Astrocyte of the spinal cord (primary cell): ENCODE results near the gene GLB1L2.
"Not testable (repeated sequence)": the region's sequence is repeated elsewhere in the genome, so short reads cannot be mapped to it uniquely, and the experiment has no call there.

Experiments used
- DNase-seq: peaks from one replicate; pipeline ENCODE4 v3.0.0; 2011; ENCODE audit warnings: low read depth, low spot score
- H3K4me3 ChIP-seq: 2 replicates; pipeline ENCODE4 v1.5.1; 2011; ENCODE audit warnings: low read depth, mild to moderate bottlenecking, low read length, moderate library complexity
- CTCF ChIP-seq: IDR thresholded peaks from 2 replicates; pipeline ENCODE4 v1.5.1; 2012; ENCODE audit warnings: low read depth, mild to moderate bottlenecking, low read length, inconsistent platforms
- in situ Hi-C: cut with HindIII; loops from 2 replicates; pipeline ENCODE4 v1.10.0; 2017; ENCODE audit warnings: low sequenced_read_pairs

Gene GLB1L2

GRCh38 chr11:134294664-134295063, 37.1 kb upstream of the GLB1L2 start:
- no peak for TF ChIP-seq CTCF
- in situ Hi-C loops = no loop called here
- no peak for DNase-seq
- H3K4me3 ChIP-seq = no peak overlapping the region

DNA sequence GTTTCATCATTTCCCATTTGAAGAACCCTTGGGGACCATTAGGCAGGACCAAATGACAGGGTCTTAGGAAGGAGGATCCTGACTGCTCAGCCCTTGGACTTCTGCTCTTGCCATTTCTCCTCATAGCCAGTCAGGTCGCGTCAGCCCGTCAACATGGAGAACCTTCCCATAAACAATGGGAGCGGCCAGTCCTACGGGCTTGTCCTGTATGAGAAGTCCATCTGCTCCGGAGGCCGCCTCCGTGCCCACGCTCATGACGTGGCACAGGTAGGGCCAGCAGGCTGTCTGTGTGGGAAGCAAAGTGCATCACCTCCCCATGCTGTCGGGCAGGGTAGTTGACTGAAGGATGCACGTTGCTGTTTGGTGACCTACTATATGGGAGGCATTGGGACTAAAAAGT, 19.6 kb upstream of the GLB1L2 start:
- TF ChIP-seq CTCF = no peak
- DNase-seq = no peak
- no peak overlapping the region for H3K4me3 ChIP-seq
- in situ Hi-C loops = no loop called here

- H3K4me3 ChIP-seq = no peak overlapping the region
- in situ Hi-C loops = no loop called here
- no peak for DNase-seq
- no peak for TF ChIP-seq CTCF
These were observed 19.0 kb upstream of the GLB1L2 start for GRCh38 chr11:134312807-134313206.

- no peak for TF ChIP-seq CTCF
- DNase-seq = no peak
- in situ Hi-C loops = no loop called here
- no peak overlapping the region for H3K4me3 ChIP-seq
These were observed 18.4 kb upstream of the GLB1L2 start for GRCh38 chr11:134313379-134313778.

- no peak overlapping the region for H3K4me3 ChIP-seq
- in situ Hi-C loops = no loop called here
- DNase-seq = no peak
- no peak for TF ChIP-seq CTCF
These were observed 17.8 kb upstream of the GLB1L2 start for GRCh38 chr11:134313821-134314607.

- in situ Hi-C loops = no loop called here
- no peak for DNase-seq
- no peak overlapping the region for H3K4me3 ChIP-seq
- TF ChIP-seq CTCF = no peak
These were observed 14.7 kb upstream of the GLB1L2 start for GRCh38 chr11:134317103-134317502.

GRCh38 chr11:134321373-134321772, 10.4 kb upstream of the GLB1L2 start:
- H3K4me3 ChIP-seq, in situ Hi-C loops: not testable (repeated sequence)

More at GRCh38 chr11:134321373-134321772, 10.4 kb upstream of the GLB1L2 start:
- DNase-seq = not testable (repeated sequence)
